Measurements from ENCODE around the gene SV2B. TPM values are rescaled to one million over a fixed set of nuclear protein-coding genes. Genes with fewer than 3 reads are reported as not detected.
A peak's percentile ranks its signal among the peaks of the same experiment; 100 is the strongest.

The SV2B gene, protein sequence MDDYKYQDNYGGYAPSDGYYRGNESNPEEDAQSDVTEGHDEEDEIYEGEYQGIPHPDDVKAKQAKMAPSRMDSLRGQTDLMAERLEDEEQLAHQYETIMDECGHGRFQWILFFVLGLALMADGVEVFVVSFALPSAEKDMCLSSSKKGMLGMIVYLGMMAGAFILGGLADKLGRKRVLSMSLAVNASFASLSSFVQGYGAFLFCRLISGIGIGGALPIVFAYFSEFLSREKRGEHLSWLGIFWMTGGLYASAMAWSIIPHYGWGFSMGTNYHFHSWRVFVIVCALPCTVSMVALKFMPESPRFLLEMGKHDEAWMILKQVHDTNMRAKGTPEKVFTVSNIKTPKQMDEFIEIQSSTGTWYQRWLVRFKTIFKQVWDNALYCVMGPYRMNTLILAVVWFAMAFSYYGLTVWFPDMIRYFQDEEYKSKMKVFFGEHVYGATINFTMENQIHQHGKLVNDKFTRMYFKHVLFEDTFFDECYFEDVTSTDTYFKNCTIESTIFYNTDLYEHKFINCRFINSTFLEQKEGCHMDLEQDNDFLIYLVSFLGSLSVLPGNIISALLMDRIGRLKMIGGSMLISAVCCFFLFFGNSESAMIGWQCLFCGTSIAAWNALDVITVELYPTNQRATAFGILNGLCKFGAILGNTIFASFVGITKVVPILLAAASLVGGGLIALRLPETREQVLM
- total RNA-seq: 1 to 10 TPM in 2 of 4 donors, under 1 TPM in 2; 0.42 to 2.3 (median 0.88) TPM

DNA sequence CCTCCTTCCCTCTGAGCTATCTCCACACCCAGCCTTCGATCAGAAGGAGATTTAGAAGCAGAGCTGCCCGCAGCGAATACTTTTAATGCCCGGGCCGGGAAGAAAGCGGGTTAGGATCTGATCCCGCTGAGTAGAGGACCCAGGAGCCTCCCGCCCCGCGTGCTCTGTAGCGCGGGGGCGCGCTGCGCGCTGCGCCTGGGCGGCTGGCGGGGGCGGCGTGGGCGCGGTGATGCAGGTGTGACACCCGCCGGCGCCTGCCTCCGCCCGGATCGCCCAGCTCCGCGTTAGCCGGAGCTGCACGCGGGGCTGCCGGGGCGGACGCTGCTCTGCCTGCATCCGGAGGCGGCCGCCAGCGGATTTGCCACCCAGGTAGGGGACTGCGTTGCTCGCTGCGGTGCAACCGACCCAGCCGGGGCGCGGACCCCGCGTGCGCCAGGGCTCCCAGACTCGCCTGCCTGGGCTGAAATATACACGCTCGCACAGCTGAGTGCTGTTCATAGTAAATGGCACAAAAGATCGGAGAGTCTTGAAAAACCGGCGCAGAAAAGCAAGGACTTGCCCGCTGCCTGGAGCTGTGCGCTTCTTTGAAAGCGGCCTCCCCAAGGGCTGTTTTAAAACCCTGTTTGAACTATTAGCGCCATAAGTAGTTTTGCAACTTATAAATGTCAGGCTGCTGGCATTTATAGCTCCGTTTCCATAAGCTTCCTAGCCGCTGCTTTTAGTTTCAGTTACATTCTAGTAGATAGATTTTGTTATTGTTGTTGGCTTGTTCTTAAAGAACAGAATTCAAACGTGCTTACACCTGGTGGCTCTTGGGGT lies at the start of gene SV2B:
TSS of gene SV2B (plus strand) at position 263 of the 819 bp plus-strand sequence. CDS start 126,007 bp downstream, outside the sequence.
- intact Hi-C loops (cut with DNase I; ENCODE audit: low total_unique reads): no loop called here
- TF ChIP-seq, protein P1, sequence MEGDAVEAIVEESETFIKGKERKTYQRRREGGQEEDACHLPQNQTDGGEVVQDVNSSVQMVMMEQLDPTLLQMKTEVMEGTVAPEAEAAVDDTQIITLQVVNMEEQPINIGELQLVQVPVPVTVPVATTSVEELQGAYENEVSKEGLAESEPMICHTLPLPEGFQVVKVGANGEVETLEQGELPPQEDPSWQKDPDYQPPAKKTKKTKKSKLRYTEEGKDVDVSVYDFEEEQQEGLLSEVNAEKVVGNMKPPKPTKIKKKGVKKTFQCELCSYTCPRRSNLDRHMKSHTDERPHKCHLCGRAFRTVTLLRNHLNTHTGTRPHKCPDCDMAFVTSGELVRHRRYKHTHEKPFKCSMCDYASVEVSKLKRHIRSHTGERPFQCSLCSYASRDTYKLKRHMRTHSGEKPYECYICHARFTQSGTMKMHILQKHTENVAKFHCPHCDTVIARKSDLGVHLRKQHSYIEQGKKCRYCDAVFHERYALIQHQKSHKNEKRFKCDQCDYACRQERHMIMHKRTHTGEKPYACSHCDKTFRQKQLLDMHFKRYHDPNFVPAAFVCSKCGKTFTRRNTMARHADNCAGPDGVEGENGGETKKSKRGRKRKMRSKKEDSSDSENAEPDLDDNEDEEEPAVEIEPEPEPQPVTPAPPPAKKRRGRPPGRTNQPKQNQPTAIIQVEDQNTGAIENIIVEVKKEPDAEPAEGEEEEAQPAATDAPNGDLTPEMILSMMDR (IDR thresholded peaks at IDR 0.05): no peak
- no peak for TF ChIP-seq POLR2A (IDR thresholded peaks at IDR 0.05)
- peak within 1 kb of the TSS; percentile 38 for H3K4me3 ChIP-seq (ENCODE audit: low read depth, poor library complexity, severe bottlenecking)
- 1% methylated on average over 22 to 61 of the region's 64 CpGs for WGBS, 2 donors
- no peak for DNase-seq (ENCODE audit: low spot score in 2 of 2)

DNA sequence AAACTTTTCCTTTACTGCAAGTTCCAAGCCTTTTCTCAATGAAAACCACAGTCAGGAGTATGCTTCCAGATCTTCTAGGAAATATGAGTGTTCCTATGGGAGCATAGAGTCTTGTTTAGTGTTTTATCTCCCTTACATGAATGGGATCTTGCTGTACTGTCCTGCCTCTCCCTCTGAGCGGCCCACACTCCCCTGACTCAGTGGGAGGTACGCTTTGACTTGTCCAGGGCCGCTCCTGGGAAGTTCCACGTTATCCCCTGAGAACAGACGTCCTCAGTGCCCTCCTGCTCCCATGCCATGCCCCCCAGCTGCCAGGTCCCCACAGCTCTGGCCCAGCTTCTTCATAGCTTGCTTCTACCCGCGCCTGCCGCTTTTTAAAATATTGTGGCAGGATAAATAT lies 48.8 kb upstream of the SV2B start:
- TF ChIP-seq, protein P1 (IDR thresholded peaks at IDR 0.05): no peak
- no peak for TF ChIP-seq POLR2A (IDR thresholded peaks at IDR 0.05)
- intact Hi-C loops (cut with DNase I; ENCODE audit: low total_unique reads): loop anchor here (10.0 kb wide), 1 partner anchor 174 kb away; no protein-coding TSS in a partner anchor

DNA sequence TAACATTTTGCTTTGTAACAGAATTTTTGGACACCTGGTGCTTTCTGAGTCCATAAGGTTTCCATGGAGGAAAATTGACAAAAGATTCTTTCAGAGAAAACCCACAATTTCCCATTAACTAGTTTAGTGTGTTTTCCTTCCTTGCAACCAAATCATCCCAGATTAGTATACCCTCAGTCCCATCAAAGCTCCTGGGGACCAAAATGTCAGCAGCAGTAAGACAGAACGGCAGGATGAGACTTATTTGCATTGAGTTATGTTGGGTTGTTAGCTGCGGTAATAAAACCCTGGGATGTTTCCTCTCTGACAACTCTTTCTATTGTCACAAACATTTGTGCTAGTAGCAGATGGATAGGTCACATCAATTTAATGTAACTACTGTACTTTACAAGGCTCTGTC lies 45.2 kb upstream of the SV2B start:
- TF ChIP-seq, protein P1 (IDR thresholded peaks at IDR 0.05): no peak
- TF ChIP-seq POLR2A (IDR thresholded peaks at IDR 0.05): no peak
- H3K4me3 ChIP-seq (ENCODE audit: low read depth, poor library complexity, severe bottlenecking): no peak overlapping the region
- intact Hi-C loops (cut with DNase I; ENCODE audit: low total_unique reads): loop anchor here (5.0 to 10.0 kb wide), 2 partner anchors 170 to 217 kb away; no protein-coding TSS in a partner anchor
- 35 to 41% methylated on average over 2 of the region's 2 CpGs for WGBS, 2 donors
- no peak for DNase-seq (ENCODE audit: low spot score in 2 of 2)

More for the DNA sequence above, 48.8 kb upstream of the SV2B start:
- no peak for DNase-seq (ENCODE audit: low spot score in 2 of 2)
- H3K4me3 ChIP-seq (ENCODE audit: low read depth, poor library complexity, severe bottlenecking): no peak overlapping the region
- WGBS, 2 donors: 71 to 78% methylated on average over 8 of the region's 8 CpGs

DNA sequence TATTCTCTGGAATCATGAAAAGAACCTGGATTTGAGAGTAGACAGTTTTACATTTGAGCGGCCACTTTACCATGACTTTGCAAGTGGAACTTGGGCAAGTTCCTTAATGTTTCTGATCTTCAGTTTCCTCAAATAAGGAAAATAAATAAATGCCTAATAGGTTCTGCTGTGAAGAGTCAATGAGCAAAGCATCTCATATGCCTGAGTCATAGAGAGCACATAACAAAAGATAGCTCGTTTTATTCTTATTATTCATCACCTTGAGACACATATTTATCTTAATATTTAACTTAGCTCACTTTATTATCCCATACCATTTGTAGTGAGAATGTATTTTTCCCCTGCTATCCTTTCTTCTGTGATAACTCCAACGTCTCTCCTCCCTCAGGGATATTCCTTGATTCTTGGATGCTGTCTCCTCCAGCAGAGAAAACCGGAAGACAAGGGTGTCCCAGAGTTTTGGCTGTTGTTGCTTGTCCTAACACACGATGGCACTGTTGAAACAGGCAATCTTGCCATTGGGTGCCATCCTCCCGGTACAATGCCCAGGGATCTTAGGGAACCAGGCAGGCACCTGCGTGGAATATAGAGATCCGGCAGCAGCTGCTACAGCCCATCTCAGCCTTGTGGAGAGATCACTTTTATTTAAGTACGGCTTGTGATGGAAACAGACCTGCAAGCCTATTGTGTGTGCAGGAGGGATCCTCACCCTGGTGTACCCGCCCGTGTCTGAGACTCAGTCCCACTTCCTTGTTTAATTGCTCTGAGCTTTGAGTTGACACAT lies 44.3 kb upstream of the SV2B start:
- DNase-seq (ENCODE audit: low spot score in 2 of 2): peak in 1 of 2 donors; percentile 57
- WGBS, 2 donors: 21 to 25% methylated on average over 11 of the region's 11 CpGs
- H3K4me3 ChIP-seq (ENCODE audit: low read depth, poor library complexity, severe bottlenecking): no peak overlapping the region
- TF ChIP-seq, protein P1 (IDR thresholded peaks at IDR 0.05): no peak
- no peak for TF ChIP-seq POLR2A (IDR thresholded peaks at IDR 0.05)
- intact Hi-C loops (cut with DNase I; ENCODE audit: low total_unique reads): loop anchor here (5.0 to 10.0 kb wide), 2 partner anchors 169 to 217 kb away; no protein-coding TSS in a partner anchor

DNA sequence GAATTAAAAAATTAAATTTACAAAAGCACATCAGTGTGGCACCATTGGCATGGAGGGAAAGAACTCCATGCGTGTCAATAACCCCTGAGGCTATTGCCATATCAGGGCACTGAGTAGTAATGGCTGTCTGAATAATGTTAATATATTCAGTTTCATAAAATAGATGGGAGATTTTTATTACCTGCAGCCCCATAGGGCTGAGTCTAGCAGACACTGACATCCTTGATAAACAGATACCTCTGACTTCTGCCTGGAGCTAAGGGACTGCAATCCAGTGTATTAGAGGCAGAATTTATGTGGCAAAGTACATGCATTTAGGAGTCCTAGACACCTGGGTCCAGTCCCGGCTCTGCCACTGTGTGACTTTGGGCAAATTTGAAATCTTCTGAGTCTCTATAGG lies 38.8 kb upstream of the SV2B start:
- DNase-seq (ENCODE audit: low spot score in 2 of 2): no peak
- no peak for TF ChIP-seq POLR2A (IDR thresholded peaks at IDR 0.05)
- TF ChIP-seq, protein P1 (IDR thresholded peaks at IDR 0.05): no peak
- intact Hi-C loops (cut with DNase I; ENCODE audit: low total_unique reads): no loop called here
- H3K4me3 ChIP-seq (ENCODE audit: low read depth, poor library complexity, severe bottlenecking): no peak overlapping the region
- WGBS, 2 donors: 62 to 70% methylated on average over 2 of the region's 2 CpGs

All from lower leg skin (tissue), 4 donors.